WTC11 (cell line): Measurements from ENCODE around the gene CRABP2.

ENCODE experiments used
- CBFB ChIP-seq: sonication (generic); formaldehyde crosslinking; IDR thresholded peaks from 2 replicates; pipeline ENCODE4 v1.8.1; 2022; ENCODE audit warnings: mild to moderate bottlenecking, low read depth, missing genetic modification reagents
- NFE2L1 ChIP-seq: sonication (generic); formaldehyde crosslinking; IDR thresholded peaks from 2 replicates; pipeline ENCODE4 v1.8.1; 2023; ENCODE audit warnings: missing genetic modification reagents
- NFYB ChIP-seq: sonication (generic); formaldehyde crosslinking; conservative IDR thresholded peaks from 2 replicates; pipeline ENCODE4 v1.8.0; 2022; ENCODE audit warnings: low read depth, missing genetic modification reagents
- RELA ChIP-seq: sonication (generic); formaldehyde crosslinking; IDR thresholded peaks from 2 replicates; pipeline ENCODE4 v1.8.1; 2022; ENCODE audit warnings: missing genetic modification reagents, mild to moderate bottlenecking, borderline replicate concordance
- ZBTB21 ChIP-seq: sonication (generic); formaldehyde crosslinking; IDR thresholded peaks from 2 replicates; pipeline ENCODE4 v1.8.1; 2023; ENCODE audit warnings: mild to moderate bottlenecking, missing genetic modification reagents, borderline replicate concordance
- TF ChIP-seq, protein P1 (sequence below): fragments of 200-600 bp; IDR thresholded peaks from 2 replicates; pipeline ENCODE4 v1.8.0; 2022; ENCODE audit warnings: antibody characterized with exemption

DNA sequence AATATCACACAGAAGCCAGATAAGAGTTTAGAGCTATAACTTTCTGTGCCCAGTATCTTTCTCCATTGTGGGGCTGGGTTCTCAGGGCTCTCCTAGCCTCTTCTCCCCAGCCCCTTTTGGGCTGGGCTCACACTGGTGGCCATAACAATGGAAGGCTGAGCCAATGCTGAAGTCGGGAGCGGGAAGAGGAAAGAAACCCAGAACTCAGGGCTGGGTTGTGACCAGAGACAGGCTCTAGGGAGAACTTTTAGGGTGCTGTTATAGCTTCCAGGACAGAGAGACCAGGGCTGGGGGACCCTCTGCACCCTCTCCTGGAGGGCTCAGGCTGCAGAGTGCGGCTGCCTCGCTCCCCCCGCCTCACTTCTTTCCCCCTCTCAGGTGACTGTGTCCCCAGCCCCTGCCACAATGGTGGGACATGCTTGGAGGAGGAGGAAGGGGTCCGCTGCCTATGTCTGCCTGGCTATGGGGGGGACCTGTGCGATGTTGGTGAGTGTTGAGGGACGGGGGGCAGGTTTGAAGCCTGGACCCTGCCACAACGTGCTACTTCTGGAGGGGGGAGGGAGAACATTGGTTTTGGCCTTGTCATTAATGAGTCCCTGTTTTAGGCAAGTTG, 49.4 kb downstream of the CRABP2 start:
- TF ChIP-seq, protein P1, sequence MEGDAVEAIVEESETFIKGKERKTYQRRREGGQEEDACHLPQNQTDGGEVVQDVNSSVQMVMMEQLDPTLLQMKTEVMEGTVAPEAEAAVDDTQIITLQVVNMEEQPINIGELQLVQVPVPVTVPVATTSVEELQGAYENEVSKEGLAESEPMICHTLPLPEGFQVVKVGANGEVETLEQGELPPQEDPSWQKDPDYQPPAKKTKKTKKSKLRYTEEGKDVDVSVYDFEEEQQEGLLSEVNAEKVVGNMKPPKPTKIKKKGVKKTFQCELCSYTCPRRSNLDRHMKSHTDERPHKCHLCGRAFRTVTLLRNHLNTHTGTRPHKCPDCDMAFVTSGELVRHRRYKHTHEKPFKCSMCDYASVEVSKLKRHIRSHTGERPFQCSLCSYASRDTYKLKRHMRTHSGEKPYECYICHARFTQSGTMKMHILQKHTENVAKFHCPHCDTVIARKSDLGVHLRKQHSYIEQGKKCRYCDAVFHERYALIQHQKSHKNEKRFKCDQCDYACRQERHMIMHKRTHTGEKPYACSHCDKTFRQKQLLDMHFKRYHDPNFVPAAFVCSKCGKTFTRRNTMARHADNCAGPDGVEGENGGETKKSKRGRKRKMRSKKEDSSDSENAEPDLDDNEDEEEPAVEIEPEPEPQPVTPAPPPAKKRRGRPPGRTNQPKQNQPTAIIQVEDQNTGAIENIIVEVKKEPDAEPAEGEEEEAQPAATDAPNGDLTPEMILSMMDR = no peak
- TF ChIP-seq RELA = no peak
- no peak for TF ChIP-seq NFE2L1
- no peak for TF ChIP-seq ZBTB21
- TF ChIP-seq CBFB (CRISPR knock-in tag) = no peak
- TF ChIP-seq NFYB (CRISPR knock-in tag) = no peak
